Measurements from ENCODE around the gene PPM1B.

DNA sequence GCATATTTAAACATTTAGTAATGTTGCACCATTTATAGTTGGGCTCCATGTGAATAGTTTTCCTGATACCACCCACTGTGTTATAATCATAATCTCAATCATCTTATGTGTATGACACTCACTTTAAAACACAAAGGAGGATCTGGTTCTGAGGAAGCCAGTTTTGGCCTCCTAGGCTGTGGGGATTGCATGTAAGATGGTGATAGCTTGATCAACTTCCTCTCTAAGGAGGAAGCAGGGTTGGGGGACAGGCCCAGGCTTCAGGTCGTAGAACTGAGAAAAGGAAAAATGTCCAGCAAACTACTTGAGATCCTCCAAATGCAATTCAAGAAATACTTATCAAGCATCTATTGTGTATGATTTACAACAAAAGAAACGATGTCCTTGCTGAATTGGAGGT lies 4.9 kb upstream of the PPM1B start:
- TF ChIP-seq RBBP5 (conservative IDR thresholded peaks at IDR 0.05), result no peak
- no peak for TF ChIP-seq RFX5 (IDR thresholded peaks at IDR 0.05; ENCODE audit: low read depth, low read length)
- TF ChIP-seq, protein P1, sequence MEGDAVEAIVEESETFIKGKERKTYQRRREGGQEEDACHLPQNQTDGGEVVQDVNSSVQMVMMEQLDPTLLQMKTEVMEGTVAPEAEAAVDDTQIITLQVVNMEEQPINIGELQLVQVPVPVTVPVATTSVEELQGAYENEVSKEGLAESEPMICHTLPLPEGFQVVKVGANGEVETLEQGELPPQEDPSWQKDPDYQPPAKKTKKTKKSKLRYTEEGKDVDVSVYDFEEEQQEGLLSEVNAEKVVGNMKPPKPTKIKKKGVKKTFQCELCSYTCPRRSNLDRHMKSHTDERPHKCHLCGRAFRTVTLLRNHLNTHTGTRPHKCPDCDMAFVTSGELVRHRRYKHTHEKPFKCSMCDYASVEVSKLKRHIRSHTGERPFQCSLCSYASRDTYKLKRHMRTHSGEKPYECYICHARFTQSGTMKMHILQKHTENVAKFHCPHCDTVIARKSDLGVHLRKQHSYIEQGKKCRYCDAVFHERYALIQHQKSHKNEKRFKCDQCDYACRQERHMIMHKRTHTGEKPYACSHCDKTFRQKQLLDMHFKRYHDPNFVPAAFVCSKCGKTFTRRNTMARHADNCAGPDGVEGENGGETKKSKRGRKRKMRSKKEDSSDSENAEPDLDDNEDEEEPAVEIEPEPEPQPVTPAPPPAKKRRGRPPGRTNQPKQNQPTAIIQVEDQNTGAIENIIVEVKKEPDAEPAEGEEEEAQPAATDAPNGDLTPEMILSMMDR (IDR thresholded peaks at IDR 0.05 in 2 of 3, conservative IDR thresholded peaks at IDR 0.05 in 1 of 3; ENCODE audit: control insufficient read depth in 2 of 3, extremely low read depth in 1 of 3, insufficient read depth in 1 of 3, low read depth in 3 of 3, low read length in 3 of 3), result no peak
- no peak for TF ChIP-seq POLR2A (IDR thresholded peaks at IDR 0.05; ENCODE audit: low read depth, low read length)
- no peak for TF ChIP-seq POLR2AphosphoS5 (IDR thresholded peaks at IDR 0.05; ENCODE audit: low read length)

Data from GM12878 (cell line).